ENCODE data around the gene MYCN.
"Not testable (repeated sequence)": the region's sequence is repeated elsewhere in the genome, so short reads cannot be mapped to it uniquely, and the experiment has no call there.

Gene MYCN

GRCh38 chr2:15939854-15940660, at the start of gene MYCN:
TSS of gene MYCN (plus strand) at chr2:15940550. CDS start at chr2:15942065, 1,515 bp downstream.
- peak; percentile 74 for DNase-seq

GRCh38 chr2:15890936-15891905, 49.1 kb upstream of the MYCN start:
- DNase-seq: no peak

GRCh38 chr2:15892151-15892880, 48.0 kb upstream of the MYCN start:
- no peak for DNase-seq

GRCh38 chr2:15893085-15893484, 47.3 kb upstream of the MYCN start:
- no peak for DNase-seq

GRCh38 chr2:15893689-15894480, 46.5 kb upstream of the MYCN start:
- peak; percentile 49 for DNase-seq

GRCh38 chr2:15894481-15895144, 45.7 kb upstream of the MYCN start:
- no peak for DNase-seq

DNA sequence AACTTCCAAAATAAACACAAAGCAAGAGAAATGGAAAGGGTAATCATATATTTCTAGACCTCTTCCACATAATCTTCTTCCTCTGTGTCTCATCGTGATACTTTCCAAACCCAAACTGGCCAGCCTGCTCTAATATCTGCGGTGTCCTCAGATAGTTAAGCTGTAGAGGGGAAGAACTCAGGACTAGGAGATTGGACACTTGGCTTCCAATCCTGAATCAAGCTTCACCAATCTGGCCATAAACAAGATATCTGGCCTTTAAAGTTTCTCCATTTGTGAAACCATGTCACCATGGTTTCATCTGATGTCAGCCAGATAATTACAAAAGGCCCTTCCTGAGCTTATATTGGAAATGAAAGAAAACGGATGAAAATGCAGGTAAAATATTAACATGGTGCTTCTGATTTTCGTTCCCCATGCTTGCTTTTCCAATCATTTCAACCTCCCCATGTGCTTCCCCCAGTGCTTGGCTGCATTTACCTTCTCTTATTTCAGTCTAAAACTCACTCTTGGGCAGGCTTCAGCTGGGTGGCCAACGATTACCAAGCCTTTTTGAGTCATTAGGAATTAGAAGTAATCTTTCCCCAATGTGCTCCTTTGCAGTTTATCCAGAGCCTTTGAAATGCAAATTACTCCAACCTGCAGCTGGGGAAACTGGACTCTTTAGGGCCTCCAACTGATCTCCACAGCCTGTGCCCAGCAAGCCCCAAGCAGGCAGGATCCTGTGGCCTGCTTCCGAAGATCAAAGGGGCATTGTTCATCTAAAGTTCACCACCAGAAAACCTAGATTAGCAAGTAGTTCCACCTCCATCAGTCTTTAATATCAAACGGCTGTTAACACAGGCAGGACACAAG, 44.5 kb upstream of the MYCN start:
- DNase-seq: no peak

- no peak for DNase-seq
Observed at GRCh38 chr2:15896859-15897258, 43.5 kb upstream of the MYCN start.

- DNase-seq: no peak
Observed at GRCh38 chr2:15897431-15898098, 42.8 kb upstream of the MYCN start.

DNA sequence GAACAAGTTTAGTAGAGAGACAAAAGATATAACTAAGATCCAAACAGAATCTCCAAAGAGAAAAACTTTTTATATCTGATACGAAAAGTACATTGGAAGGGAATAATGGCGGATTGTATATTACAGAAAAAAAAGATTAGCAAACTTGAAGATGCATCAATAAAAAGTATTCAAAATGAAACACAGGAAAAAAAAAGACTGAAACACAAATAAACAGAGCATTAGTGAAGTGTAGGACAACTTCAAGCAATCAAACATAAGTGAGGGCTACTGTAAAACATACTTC, 41.1 kb upstream of the MYCN start:
- no peak for DNase-seq

DNA sequence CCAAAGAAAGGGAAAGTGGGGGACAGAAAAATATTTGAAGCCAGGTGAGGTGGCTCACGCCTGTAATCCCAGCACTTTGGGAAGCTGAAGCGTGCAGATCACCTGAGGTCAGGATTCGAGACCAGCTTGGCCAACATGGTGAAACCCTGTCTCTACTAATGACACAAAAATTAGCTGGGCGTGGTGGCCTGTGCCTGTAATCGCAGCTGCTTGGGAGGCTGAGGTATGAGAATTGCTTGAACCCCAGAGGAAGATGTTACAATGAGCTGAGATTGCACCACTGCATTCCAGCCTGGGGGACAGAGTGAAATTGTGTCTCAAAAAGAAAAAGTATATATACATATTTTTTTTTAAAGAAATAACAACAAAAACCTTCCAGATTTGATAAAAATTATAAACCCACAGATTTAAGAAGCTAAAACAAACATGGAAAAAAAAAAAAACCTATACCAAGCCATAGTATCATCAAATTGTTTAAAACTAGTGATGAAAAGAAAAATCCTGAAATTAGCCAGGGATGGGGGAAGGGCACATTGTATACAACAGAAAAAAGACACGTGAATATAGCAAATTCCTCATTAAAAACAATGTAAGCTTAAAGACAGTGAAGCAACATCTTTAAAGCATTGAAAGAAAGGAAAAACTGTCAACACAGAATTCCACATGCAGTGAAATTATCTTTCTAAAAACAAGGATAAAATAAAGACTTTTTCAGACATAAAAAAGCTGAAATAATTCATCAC, 40.4 kb upstream of the MYCN start:
- DNase-seq: no peak

DNA sequence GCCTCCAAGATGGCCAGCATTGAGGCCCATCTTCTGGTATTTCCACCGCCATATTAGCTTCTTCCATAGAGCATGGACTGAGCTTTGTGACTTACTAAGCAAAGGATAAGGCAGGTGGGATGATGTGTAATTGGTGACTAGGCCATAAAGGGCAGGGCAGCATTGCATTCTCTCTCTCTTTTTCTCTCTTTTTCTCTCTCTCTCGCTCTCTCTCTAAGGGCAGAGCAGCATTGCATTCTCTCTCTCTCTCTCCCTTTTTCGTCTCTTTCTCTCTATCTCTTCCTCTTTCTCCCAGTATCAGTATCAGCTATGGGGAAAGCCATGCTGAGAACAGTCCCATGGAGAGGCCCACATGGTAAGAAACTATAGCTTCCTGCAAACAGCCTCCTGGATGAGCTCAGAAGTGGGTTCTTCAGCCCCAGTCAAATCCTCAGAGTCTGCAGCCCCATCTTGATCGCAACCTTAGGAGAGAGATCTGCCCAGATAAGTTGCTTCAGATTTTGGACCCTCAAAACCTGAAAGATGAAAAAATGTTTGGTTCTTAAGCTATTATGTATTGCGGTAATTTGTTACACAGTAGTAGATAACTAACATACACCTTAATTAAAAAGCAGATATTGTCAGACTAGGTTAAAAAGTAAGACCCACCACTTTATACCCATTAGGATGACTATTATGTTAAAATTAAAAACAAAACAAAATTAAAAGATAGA, 39.1 kb upstream of the MYCN start:
- no peak for DNase-seq

DNA sequence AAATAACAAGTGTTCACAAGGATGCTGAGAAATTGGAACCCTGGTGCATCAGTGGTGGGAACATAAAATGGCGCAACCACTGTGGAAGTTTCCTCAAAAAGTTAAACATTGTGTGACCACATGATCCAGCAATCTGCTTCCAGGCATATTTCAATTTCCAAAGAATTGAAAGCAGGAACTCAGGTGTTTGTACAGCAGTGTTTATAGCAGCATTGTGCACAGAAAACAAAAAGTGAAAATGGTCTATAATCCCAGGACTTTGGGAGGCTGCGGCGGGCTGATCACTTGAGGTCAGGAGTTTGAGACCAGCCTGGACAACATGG, 38.6 kb upstream of the MYCN start:
- DNase-seq: no peak

- not testable (repeated sequence) for DNase-seq
Observed at GRCh38 chr2:15903910-15904309, 36.4 kb upstream of the MYCN start.

- DNase-seq: no peak
Observed at GRCh38 chr2:15905267-15905645, 35.1 kb upstream of the MYCN start.

- DNase-seq: no peak
Observed at GRCh38 chr2:15905986-15906491, 34.3 kb upstream of the MYCN start.

DNA sequence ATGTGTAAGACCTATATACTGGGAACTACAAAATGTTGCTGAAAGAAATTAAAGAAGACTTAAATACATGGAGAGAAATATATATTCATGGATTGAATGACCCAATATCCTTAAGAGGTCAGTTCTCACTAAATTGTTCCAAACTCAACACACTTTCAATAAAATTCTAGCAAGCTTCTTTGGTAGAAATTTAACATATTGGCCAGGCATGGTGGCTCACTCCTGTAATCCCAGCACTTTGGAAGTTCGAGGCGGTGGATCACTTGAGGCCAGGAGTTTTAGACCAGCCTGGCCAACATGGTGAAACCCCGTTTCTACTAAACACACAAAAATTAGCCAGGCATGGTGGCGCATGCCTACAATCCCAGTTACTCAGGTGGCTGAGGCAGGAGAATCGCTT, 33.6 kb upstream of the MYCN start:
- no peak for DNase-seq

DNA sequence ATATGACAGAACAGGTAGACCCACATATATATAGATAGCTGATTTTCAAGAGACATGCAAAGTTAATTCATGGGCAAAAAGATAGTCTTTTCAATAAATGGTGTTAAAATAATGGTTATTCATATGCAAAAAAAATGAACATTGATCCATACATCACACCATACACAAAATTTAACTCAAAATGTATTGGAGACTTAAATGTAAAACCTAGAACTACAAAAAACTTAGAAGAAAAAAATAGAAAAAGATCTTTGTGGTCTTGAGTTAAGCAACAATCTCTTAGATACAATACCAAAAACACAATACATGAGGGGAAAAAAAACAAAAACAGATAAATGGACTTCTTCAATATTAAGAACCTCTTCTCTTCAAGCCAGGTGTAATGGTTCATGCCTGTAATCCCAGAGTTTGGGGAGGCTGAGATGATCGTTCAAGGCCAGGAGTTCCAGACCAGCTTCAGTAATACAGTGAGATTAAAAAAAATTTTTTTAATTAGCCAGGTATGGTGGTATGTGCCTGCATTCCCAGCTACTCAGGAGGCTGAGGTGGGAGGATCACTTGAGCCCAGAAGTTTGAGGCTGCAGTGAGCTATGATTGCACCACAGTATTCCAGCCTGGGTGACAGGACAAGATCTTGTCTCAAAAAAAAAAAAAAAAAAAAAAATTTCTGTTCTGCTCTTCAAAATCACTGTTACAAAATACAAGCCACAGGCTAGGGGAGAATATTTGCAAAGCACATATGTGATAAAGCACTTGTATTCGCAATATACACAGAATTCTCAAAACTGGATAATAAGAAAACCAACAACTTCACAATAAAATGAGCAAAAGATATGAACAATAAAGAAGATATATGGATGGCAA, 32.7 kb upstream of the MYCN start:
- no peak for DNase-seq
